ENCODE results near the gene ZSWIM3.
A peak's percentile ranks its signal among the peaks of the same experiment; 100 is the strongest.

The ZSWIM3 gene

GRCh38 chr20:45851501-45851900 lies 5.9 kb upstream of the ZSWIM3 start:
- Histone ChIP-seq H3K4me1 (no peaks in the 10 kb centered on the region), H3K27me3 (no peaks in the 10 kb centered on the region), H3K4me3 (ENCODE audit: low read depth, low read length) (no peak overlapping the region), H3K9me3 (no peaks in the 10 kb centered on the region), H3K36me3 (peaks cover 7% of the 10 kb centered on the region)
- DNase-seq = no peak
- TF ChIP-seq, protein P1, sequence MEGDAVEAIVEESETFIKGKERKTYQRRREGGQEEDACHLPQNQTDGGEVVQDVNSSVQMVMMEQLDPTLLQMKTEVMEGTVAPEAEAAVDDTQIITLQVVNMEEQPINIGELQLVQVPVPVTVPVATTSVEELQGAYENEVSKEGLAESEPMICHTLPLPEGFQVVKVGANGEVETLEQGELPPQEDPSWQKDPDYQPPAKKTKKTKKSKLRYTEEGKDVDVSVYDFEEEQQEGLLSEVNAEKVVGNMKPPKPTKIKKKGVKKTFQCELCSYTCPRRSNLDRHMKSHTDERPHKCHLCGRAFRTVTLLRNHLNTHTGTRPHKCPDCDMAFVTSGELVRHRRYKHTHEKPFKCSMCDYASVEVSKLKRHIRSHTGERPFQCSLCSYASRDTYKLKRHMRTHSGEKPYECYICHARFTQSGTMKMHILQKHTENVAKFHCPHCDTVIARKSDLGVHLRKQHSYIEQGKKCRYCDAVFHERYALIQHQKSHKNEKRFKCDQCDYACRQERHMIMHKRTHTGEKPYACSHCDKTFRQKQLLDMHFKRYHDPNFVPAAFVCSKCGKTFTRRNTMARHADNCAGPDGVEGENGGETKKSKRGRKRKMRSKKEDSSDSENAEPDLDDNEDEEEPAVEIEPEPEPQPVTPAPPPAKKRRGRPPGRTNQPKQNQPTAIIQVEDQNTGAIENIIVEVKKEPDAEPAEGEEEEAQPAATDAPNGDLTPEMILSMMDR (IDR thresholded peaks at IDR 0.05; ENCODE audit: low read depth, low read length) = no peak

DNA sequence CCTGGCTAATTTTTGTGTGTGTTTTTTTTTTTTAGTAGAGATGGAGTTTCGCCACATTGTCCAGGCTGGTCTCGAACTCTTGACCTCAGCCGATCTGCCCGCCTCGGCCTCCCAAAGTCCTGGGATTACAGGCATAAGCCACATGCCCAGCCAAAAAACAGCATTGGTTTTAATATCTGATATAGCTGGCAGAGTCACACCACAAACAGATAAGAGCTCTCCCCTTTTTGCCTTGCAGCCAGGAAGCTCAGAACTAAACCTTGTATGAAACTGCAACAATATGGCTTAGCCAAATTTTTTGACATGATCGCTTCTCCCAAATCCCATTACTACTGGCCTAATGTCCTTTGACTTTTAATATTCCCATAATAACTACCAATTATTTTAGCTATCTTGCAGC lies 5.1 kb upstream of the ZSWIM3 start:
- TF ChIP-seq, protein P1 (IDR thresholded peaks at IDR 0.05; ENCODE audit: low read depth, low read length) = no peak
- no peaks in the 10 kb centered on the region for H3K4me1 ChIP-seq
- DNase-seq = no peak
- no peak overlapping the region for H3K4me3 ChIP-seq (ENCODE audit: low read depth, low read length)
- no peaks in the 10 kb centered on the region for H3K9me3 ChIP-seq
- peaks cover 2% of the 10 kb centered on the region; the same call in 1 of the 2 replicates for H3K36me3 ChIP-seq
- no peaks in the 10 kb centered on the region for H3K27me3 ChIP-seq

DNA sequence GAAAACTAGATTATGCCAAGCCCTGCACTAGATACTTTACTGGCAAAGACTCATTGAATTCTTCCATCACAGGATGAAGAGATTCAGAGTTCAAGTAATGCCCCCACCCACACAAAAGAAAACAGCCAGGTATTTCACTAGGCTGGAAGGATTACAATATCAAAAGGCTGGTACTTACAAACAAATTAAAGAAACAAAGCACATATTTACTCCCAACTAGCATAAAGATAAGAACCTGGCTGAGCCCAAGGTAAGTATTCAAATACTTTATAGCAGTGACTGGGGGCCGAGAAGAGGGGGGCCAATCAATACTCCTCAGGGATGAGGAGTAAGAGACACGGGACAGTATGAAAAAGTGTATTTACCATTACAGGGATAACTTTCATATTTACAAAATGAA lies 3.9 kb upstream of the ZSWIM3 start:
- Histone ChIP-seq H3K4me3 (ENCODE audit: low read depth, low read length) (no peak overlapping the region), H3K27me3 (no peaks in the 10 kb centered on the region), H3K36me3 (peaks cover 1% of the 10 kb centered on the region; the same call in 1 of the 2 replicates), H3K9me3 (no peaks in the 10 kb centered on the region), H3K4me1 (no peaks in the 10 kb centered on the region)
- TF ChIP-seq, protein P1 (IDR thresholded peaks at IDR 0.05; ENCODE audit: low read depth, low read length) = no peak
- no peak for DNase-seq

DNA sequence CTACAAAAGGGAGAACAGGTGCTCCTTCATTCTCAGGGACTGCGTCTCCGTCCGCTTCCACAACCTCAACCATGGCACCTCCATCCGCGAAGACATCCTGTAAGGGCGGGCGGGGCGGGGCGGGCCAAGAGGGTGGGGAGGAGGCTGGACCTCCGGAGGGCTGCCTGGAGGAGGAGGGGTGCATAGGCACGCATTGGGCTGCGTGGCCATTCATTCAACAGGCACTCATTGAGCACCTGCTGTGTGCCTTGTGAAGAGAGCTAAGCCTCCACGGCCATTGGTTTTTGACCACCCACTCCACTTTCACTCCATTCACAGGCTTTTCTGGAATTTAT lies 435 bp downstream of the ZSWIM3 start:
- peak; percentile 35 for DNase-seq
- no peaks in the 10 kb centered on the region for H3K36me3 ChIP-seq

GRCh38 chr20:45859916-45860315 lies 2.5 kb downstream of the ZSWIM3 start:
- Histone ChIP-seq H3K9me3 (no peaks in the 10 kb centered on the region), H3K4me1 (peaks cover 3% of the 10 kb centered on the region; the same call in 1 of the 2 replicates), H3K27me3 (no peaks in the 10 kb centered on the region), H3K36me3 (no peaks in the 10 kb centered on the region), H3K4me3 (ENCODE audit: low read depth, low read length) (no peak overlapping the region)
- DNase-seq = no peak
- TF ChIP-seq, protein P1 (IDR thresholded peaks at IDR 0.05; ENCODE audit: low read depth, low read length) = no peak

More for the DNA sequence above, 435 bp downstream of the ZSWIM3 start:
- Histone ChIP-seq H3K4me3 (ENCODE audit: low read depth, low read length) (peak overlapping the region; percentile 83), H3K9me3 (no peaks in the 10 kb centered on the region), H3K4me1 (peaks cover 3% of the 10 kb centered on the region; the same call in 1 of the 2 replicates), H3K27me3 (no peaks in the 10 kb centered on the region)
- TF ChIP-seq, protein P1 (IDR thresholded peaks at IDR 0.05; ENCODE audit: low read depth, low read length) = no peak

- Histone ChIP-seq H3K27me3 (no peaks in the 10 kb centered on the region), H3K9me3 (no peaks in the 10 kb centered on the region), H3K4me1 (peaks cover 3% of the 10 kb centered on the region; the same call in 1 of the 2 replicates), H3K36me3 (no peaks in the 10 kb centered on the region), H3K4me3 (ENCODE audit: low read depth, low read length) (no peak overlapping the region)
- DNase-seq = no peak
- TF ChIP-seq, protein P1 (IDR thresholded peaks at IDR 0.05; ENCODE audit: low read depth, low read length) = no peak
Measured at GRCh38 chr20:45860560-45861220, 3.3 kb downstream of the ZSWIM3 start.
